Measurements from ENCODE around the gene NLRC5. TPM values are rescaled to one million over a fixed set of nuclear protein-coding genes. Genes with fewer than 3 reads are reported as not detected.
A peak's percentile ranks its signal among the peaks of the same experiment; 100 is the strongest.

The NLRC5 gene
- total and polyA plus RNA-seq, 4 experiments from 2014 or later: 41.6 to 457 (median 284) TPM

- POLR2A ChIA-PET (ENCODE audit: partially characterized antibody): interaction anchor here (0.6 to 3.5 kb wide), 4 partner anchors 11 to 257 kb away, joined by 3 to 9 read pairs (median 4); no protein-coding TSS in a partner anchor
These were observed 13.6 kb upstream of the NLRC5 start for GRCh38 chr16:56975714-56976113.

GRCh38 chr16:56977216-56977615 is 12.1 kb upstream of the NLRC5 start:
- DNase-seq: no peak
- Histone ChIP-seq H3K27me3 (ENCODE audit: insufficient read depth, low read length) (no peaks in the 10 kb centered on the region), H3K9me3 (ENCODE audit: control insufficient read depth in 1 of 2, low read length in 2 of 2) (no peaks in the 10 kb centered on the region), H3K27ac (ENCODE audit: low read depth, low read length) (no peak overlapping the region), H3K36me3 (ENCODE audit: insufficient read depth, low read length) (peaks cover 7% of the 10 kb centered on the region), H3K4me3 (ENCODE audit: low read length in 2 of 2) (no peak overlapping the region), H3K4me1 (ENCODE audit: insufficient read depth, low read length) (peaks cover 26% of the 10 kb centered on the region)
- Mint-ChIP-seq H3K4me1 (peaks cover 21 to 57% (median 36%) of the 10 kb centered on the region in 4 donors), H3K27ac (peak overlapping the region in 3 of 7 donors; percentile 7 to 60 (median 46)), H3K4me3 (no peak overlapping the region), H3K27me3 (no peaks in the 10 kb centered on the region), H3K9me3 (no peaks in the 10 kb centered on the region), H3K36me3 (peaks cover 9 to 10% of the 10 kb centered on the region in 2 donors)
- ChIA-PET POLR2A (ENCODE audit: partially characterized antibody) (interaction anchor here (1.1 to 3.5 kb wide), 3 partner anchors 9 to 25 kb away, joined by 3 to 9 read pairs (median 5); partner anchors contain the start of gene NLRC5), CTCF (ENCODE audit: partially characterized antibody) (interaction anchor here (1.0 to 3.8 kb wide), 4 partner anchors 12 to 116 kb away, joined by 3 to 18 read pairs (median 4); no protein-coding TSS in a partner anchor)
- intact Hi-C loops (cut with micrococcal nuclease): no loop called here

More at GRCh38 chr16:56975714-56976113, 13.6 kb upstream of the NLRC5 start:
- no peak for DNase-seq
- Mint-ChIP-seq H3K36me3 (no peaks in the 10 kb centered on the region), H3K27me3 (no peaks in the 10 kb centered on the region), H3K27ac (peak overlapping the region in 6 of 7 donors; percentile 28 to 82 (median 68)), H3K4me1 (peaks cover 21 to 50% (median 34%) of the 10 kb centered on the region in 4 donors), H3K4me3 (peak overlapping the region in 2 of 8 donors; percentile 9 to 26), H3K9me3 (no peaks in the 10 kb centered on the region)
- CTCF ChIA-PET (ENCODE audit: partially characterized antibody): interaction anchor here (0.5 to 3.8 kb wide), 3 partner anchors 11 to 375 kb away, joined by 5 to 18 read pairs (median 5); no protein-coding TSS in a partner anchor
- Histone ChIP-seq H3K4me1 (ENCODE audit: insufficient read depth, low read length) (peaks cover 26% of the 10 kb centered on the region), H3K27ac (ENCODE audit: low read depth, low read length) (no peak overlapping the region), H3K36me3 (ENCODE audit: insufficient read depth, low read length) (no peaks in the 10 kb centered on the region), H3K4me3 (ENCODE audit: low read length in 2 of 2) (no peak overlapping the region), H3K9me3 (ENCODE audit: control insufficient read depth in 1 of 2, low read length in 2 of 2) (no peaks in the 10 kb centered on the region), H3K27me3 (ENCODE audit: insufficient read depth, low read length) (no peaks in the 10 kb centered on the region)
- intact Hi-C loops (cut with micrococcal nuclease): no loop called here

- peaks cover 15 to 16% of the 10 kb centered on the region in 2 donors for H3K36me3 Mint-ChIP-seq
- peak overlapping the region in 1 of 7 donors; percentile 46 for H3K27ac Mint-ChIP-seq
- ChIA-PET POLR2A (ENCODE audit: partially characterized antibody) (interaction anchor here (1.4 to 3.5 kb wide), 3 partner anchors 8 to 64 kb away, joined by 5 to 9 read pairs (median 6); partner anchors contain the start of gene NLRC5), CTCF (ENCODE audit: partially characterized antibody) (interaction anchor here (3.8 kb wide), 1 partner anchor 13 kb away, joined by 18 read pairs; no protein-coding TSS in a partner anchor)
- intact Hi-C loops (cut with micrococcal nuclease): no loop called here
- Histone ChIP-seq H3K27me3 (ENCODE audit: insufficient read depth, low read length) (no peaks in the 10 kb centered on the region), H3K9me3 (ENCODE audit: control insufficient read depth in 1 of 2, low read length in 2 of 2) (no peaks in the 10 kb centered on the region), H3K4me3 (ENCODE audit: low read length in 2 of 2) (no peak overlapping the region), H3K36me3 (ENCODE audit: insufficient read depth, low read length) (peaks cover 10% of the 10 kb centered on the region), H3K27ac (ENCODE audit: low read depth, low read length) (no peak overlapping the region), H3K4me1 (ENCODE audit: insufficient read depth, low read length) (peaks cover 31% of the 10 kb centered on the region)
- DNase-seq: no peak
- no peaks in the 10 kb centered on the region for H3K9me3 Mint-ChIP-seq
- peaks cover 23 to 58% (median 41%) of the 10 kb centered on the region in 4 donors for H3K4me1 Mint-ChIP-seq
- H3K27me3 Mint-ChIP-seq: no peaks in the 10 kb centered on the region
- no peak overlapping the region for H3K4me3 Mint-ChIP-seq
These were observed 11.4 kb upstream of the NLRC5 start for GRCh38 chr16:56977823-56978430.

- CTCF ChIA-PET (ENCODE audit: partially characterized antibody): interaction anchor here (10.1 kb wide), 1 partner anchor 14 kb away, joined by 81 read pairs; no protein-coding TSS in a partner anchor
These were observed 9.2 kb upstream of the NLRC5 start for GRCh38 chr16:56980201-56980535.

GRCh38 chr16:56980792-56981724 is 8.3 kb upstream of the NLRC5 start:
- Mint-ChIP-seq H3K27me3 (no peaks in the 10 kb centered on the region), H3K9me3 (no peaks in the 10 kb centered on the region), H3K4me3 (no peak overlapping the region), H3K4me1 (peaks cover 19 to 60% (median 33%) of the 10 kb centered on the region in 4 donors), H3K27ac (peak overlapping the region; percentile 36 to 88 (median 48)), H3K36me3 (peaks cover 22 to 37% of the 10 kb centered on the region in 2 donors)
- CTCF ChIA-PET (ENCODE audit: partially characterized antibody): interaction anchor here (0.7 to 10.1 kb wide), 3 partner anchors 15 to 823 kb away, joined by 3 to 81 read pairs (median 3); no protein-coding TSS in a partner anchor
- H3K27me3 ChIP-seq (ENCODE audit: insufficient read depth, low read length): no peaks in the 10 kb centered on the region
- H3K4me1 ChIP-seq (ENCODE audit: insufficient read depth, low read length): peaks cover 37% of the 10 kb centered on the region
- H3K36me3 ChIP-seq (ENCODE audit: insufficient read depth, low read length): peaks cover 10% of the 10 kb centered on the region
- H3K4me3 ChIP-seq (ENCODE audit: low read length in 2 of 2): no peak overlapping the region
- H3K27ac ChIP-seq (ENCODE audit: low read depth, low read length): no peak overlapping the region
- POLR2A ChIA-PET (ENCODE audit: partially characterized antibody): interaction anchor here (0.7 to 2.1 kb wide), 5 partner anchors 9 to 60 kb away, joined by 3 to 6 read pairs (median 4); partner anchors contain the start of gene NLRC5
- no peak for DNase-seq
- intact Hi-C loops (cut with micrococcal nuclease): no loop called here
- H3K9me3 ChIP-seq (ENCODE audit: control insufficient read depth in 1 of 2, low read length in 2 of 2): no peaks in the 10 kb centered on the region

More at GRCh38 chr16:56980201-56980535, 9.2 kb upstream of the NLRC5 start:
- H3K27me3 ChIP-seq (ENCODE audit: insufficient read depth, low read length): no peaks in the 10 kb centered on the region
- Mint-ChIP-seq H3K4me3 (no peak overlapping the region), H3K9me3 (no peaks in the 10 kb centered on the region), H3K36me3 (peaks cover 22 to 30% of the 10 kb centered on the region in 2 donors), H3K27me3 (no peaks in the 10 kb centered on the region), H3K27ac (peak overlapping the region in 1 of 7 donors; percentile 68), H3K4me1 (peaks cover 18 to 60% (median 35%) of the 10 kb centered on the region in 4 donors)
- no peak overlapping the region for H3K27ac ChIP-seq (ENCODE audit: low read depth, low read length)
- H3K4me3 ChIP-seq (ENCODE audit: low read length in 2 of 2): no peak overlapping the region
- H3K36me3 ChIP-seq (ENCODE audit: insufficient read depth, low read length): peaks cover 10% of the 10 kb centered on the region
- intact Hi-C loops (cut with micrococcal nuclease): no loop called here
- no peak for DNase-seq
- POLR2A ChIA-PET (ENCODE audit: partially characterized antibody): interaction anchor here (0.7 to 2.1 kb wide), 4 partner anchors 9 to 14 kb away, joined by 3 to 4 read pairs (median 4); partner anchors contain the start of gene NLRC5
- H3K9me3 ChIP-seq (ENCODE audit: control insufficient read depth in 1 of 2, low read length in 2 of 2): no peaks in the 10 kb centered on the region
- peaks cover 32% of the 10 kb centered on the region for H3K4me1 ChIP-seq (ENCODE audit: insufficient read depth, low read length)

- peaks cover 18 to 60% (median 34%) of the 10 kb centered on the region in 4 donors for H3K4me1 Mint-ChIP-seq
- Histone ChIP-seq H3K4me1 (ENCODE audit: insufficient read depth, low read length) (peaks cover 44% of the 10 kb centered on the region), H3K4me3 (ENCODE audit: low read length in 2 of 2) (no peak overlapping the region), H3K27me3 (ENCODE audit: insufficient read depth, low read length) (no peaks in the 10 kb centered on the region), H3K9me3 (ENCODE audit: control insufficient read depth in 1 of 2, low read length in 2 of 2) (no peaks in the 10 kb centered on the region), H3K27ac (ENCODE audit: low read depth, low read length) (no peak overlapping the region), H3K36me3 (ENCODE audit: insufficient read depth, low read length) (peaks cover 10% of the 10 kb centered on the region)
- no peaks in the 10 kb centered on the region for H3K9me3 Mint-ChIP-seq
- intact Hi-C loops (cut with micrococcal nuclease): no loop called here
- peak overlapping the region in 5 of 7 donors; percentile 24 to 88 (median 38) for H3K27ac Mint-ChIP-seq
- no peaks in the 10 kb centered on the region for H3K27me3 Mint-ChIP-seq
- ChIA-PET POLR2A (ENCODE audit: partially characterized antibody) (interaction anchor here (1.3 to 8.4 kb wide), 4 partner anchors 8 to 60 kb away, joined by 4 to 183 read pairs (median 5); partner anchors contain the start of gene NLRC5), CTCF (ENCODE audit: partially characterized antibody) (interaction anchor here (0.6 to 10.1 kb wide), 3 partner anchors 16 to 280 kb away, joined by 3 to 81 read pairs (median 3); no protein-coding TSS in a partner anchor)
- no peak overlapping the region for H3K4me3 Mint-ChIP-seq
- peaks cover 22 to 40% of the 10 kb centered on the region in 2 donors for H3K36me3 Mint-ChIP-seq
- no peak for DNase-seq
These were observed 7.6 kb upstream of the NLRC5 start for GRCh38 chr16:56981729-56982271.

Measured in CD4-positive, alpha-beta memory T cell (primary cell).